Hepatocyte (in vitro differentiated cells): ENCODE measurements around the gene TULP4. TPM values are rescaled to one million over a fixed set of nuclear protein-coding genes. Genes with fewer than 3 reads are reported as not detected.
"Not testable (repeated sequence)": the region's sequence is repeated elsewhere in the genome, so short reads cannot be mapped to it uniquely, and the experiment has no call there.

ENCODE experiments used
- DNase-seq: peaks from one replicate; pipeline ENCODE4 v3.0.0-alpha.2; 2016; ENCODE audit warnings: low spot score
- H2AFZ ChIP-seq: fragments of 200-600 bp; sonication (generic); 2 replicates; pipeline ENCODE4 v1.6.0; 2016; ENCODE audit warnings: antibody characterized with exemption, mild to moderate bottlenecking
- H3K27ac ChIP-seq: fragments of 200-600 bp; sonication (generic); 2 replicates; pipeline ENCODE4 v1.5.1; 2016; ENCODE audit warnings: mild to moderate bottlenecking
- H3K27me3 ChIP-seq: fragments of 200-600 bp; sonication (generic); 2 replicates; pipeline ENCODE4 v1.6.1; 2016
- H3K36me3 ChIP-seq: fragments of 200-600 bp; sonication (generic); replicated peaks from 2 replicates; pipeline ENCODE4 v1.5.1; 2016; ENCODE audit warnings: low read depth; ENCODE audit not compliant: insufficient read depth
- H3K4me1 ChIP-seq: fragments of 200-600 bp; sonication (generic); 2 replicates; pipeline ENCODE4 v1.5.1; 2016; ENCODE audit warnings: mild to moderate bottlenecking, moderate library complexity; ENCODE audit not compliant: insufficient read depth
- H3K4me2 ChIP-seq: fragments of 200-600 bp; sonication (generic); 2 replicates; pipeline ENCODE4 v1.6.0; 2016
- H3K4me3 ChIP-seq: fragments of 200-600 bp; sonication (generic); 2 replicates; pipeline ENCODE4 v1.5.1; 2016; ENCODE audit warnings: mild to moderate bottlenecking
- H3K79me2 ChIP-seq: fragments of 200-600 bp; sonication (generic); 2 replicates; pipeline ENCODE4 v1.6.0; 2017; ENCODE audit warnings: mild to moderate bottlenecking
- H3K9me2 ChIP-seq: fragments of 200-600 bp; sonication (generic); replicated peaks from 2 replicates; pipeline ENCODE4 v1.6.0; 2017; ENCODE audit warnings: mild to moderate bottlenecking; ENCODE audit not compliant: insufficient read depth
- H3K9me3 ChIP-seq: fragments of 200-600 bp; sonication (generic); 2 replicates; pipeline ENCODE4 v1.5.1; 2016; ENCODE audit warnings: low read depth, mild to moderate bottlenecking
- H4K20me1 ChIP-seq: fragments of 200-600 bp; sonication (generic); 2 replicates; pipeline ENCODE4 v1.6.0; 2016; ENCODE audit warnings: mild to moderate bottlenecking; ENCODE audit not compliant: insufficient read depth, poor library complexity, severe bottlenecking
- EZH2 ChIP-seq: fragments of 200-600 bp; sonication (generic); IDR thresholded peaks from 2 replicates; pipeline ENCODE4 v1.6.1; 2016; ENCODE audit warnings: antibody characterized with exemption, mild to moderate bottlenecking, borderline replicate concordance
- EZH2phosphoT487 ChIP-seq: fragments of 200-600 bp; sonication (generic); IDR thresholded peaks from one replicate; pipeline ENCODE4 v1.6.1; 2018; ENCODE audit warnings: antibody characterized with exemption, mild to moderate bottlenecking, low read depth, moderate library complexity; ENCODE audit not compliant: unreplicated experiment, severe bottlenecking
- WGBS: methylation state at CpG from one replicate; pipeline ENCODE4 v1.1.6; 2016; ENCODE audit warnings: low lambda C conversion rate; ENCODE audit errors: missing lambda C conversion rate; 5-methylcytosine and 5-hydroxymethylcytosine counted together
- polyA plus RNA-seq: library from polyadenylated mRNA; unstranded; fragments of >200 nt; fragmentation: Nextera tagmentation; extraction: Ambion mirVana; gene quantifications from 2 replicates; pipeline ENCODE4 v1.2.1, GENCODE V29; 2016
- total RNA-seq: library from RNA; depleted of rRNA; stranded (reverse); fragments of >200 nt; gene quantifications from 2 replicates; pipeline ENCODE4 v1.2.3, GENCODE V29; 2014
- TF ChIP-seq, protein P1 (sequence below): fragments of 200-600 bp; sonication (generic); IDR thresholded peaks from 2 replicates; pipeline ENCODE4 v1.5.1; 2016; ENCODE audit warnings: antibody characterized with exemption, mild to moderate bottlenecking; ENCODE audit not compliant: poor library complexity

The TULP4 gene
- total and polyA plus RNA-seq, 2 experiments from 2014 or later, result 30.1 to 129 TPM

DNA sequence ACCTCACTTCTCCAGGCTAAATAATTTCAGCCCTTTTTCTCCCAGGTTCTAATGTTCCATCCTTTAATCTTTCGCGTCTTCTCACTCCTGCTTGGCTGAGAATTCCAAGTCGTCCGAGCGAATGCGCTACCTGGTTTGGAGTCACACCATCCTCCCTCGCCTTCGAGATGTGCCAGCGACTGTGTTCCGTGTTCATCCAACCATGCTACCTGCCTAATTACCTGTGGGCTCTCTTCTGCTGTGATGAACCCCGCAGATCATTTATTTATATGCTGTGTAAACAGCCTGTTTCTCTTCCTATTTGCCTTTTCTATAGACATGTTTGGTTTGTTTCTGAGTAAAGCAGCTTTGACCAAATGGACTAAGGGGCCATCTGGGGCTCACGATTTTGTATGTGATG, 164.1 kb downstream of the TULP4 start:
- Histone ChIP-seq H3K27ac (peak overlapping the region; percentile 18), H3K36me3 (no peaks in the 10 kb centered on the region), H3K4me3 (no peak overlapping the region), H3K79me2 (peaks cover 2% of the 10 kb centered on the region), H3K9me2 (no peaks in the 10 kb centered on the region), H3K4me1 (peaks cover 21% of the 10 kb centered on the region), H3K9me3 (no peaks in the 10 kb centered on the region), H4K20me1 (no peaks in the 10 kb centered on the region), H2AFZ (no peak overlapping the region), H3K27me3 (no peaks in the 10 kb centered on the region), H3K4me2 (no peak overlapping the region)
- 95% methylated on average over 12 of the region's 12 CpGs for WGBS
- TF ChIP-seq EZH2phosphoT487 (no peak), EZH2 (no peak)
- TF ChIP-seq, protein P1, sequence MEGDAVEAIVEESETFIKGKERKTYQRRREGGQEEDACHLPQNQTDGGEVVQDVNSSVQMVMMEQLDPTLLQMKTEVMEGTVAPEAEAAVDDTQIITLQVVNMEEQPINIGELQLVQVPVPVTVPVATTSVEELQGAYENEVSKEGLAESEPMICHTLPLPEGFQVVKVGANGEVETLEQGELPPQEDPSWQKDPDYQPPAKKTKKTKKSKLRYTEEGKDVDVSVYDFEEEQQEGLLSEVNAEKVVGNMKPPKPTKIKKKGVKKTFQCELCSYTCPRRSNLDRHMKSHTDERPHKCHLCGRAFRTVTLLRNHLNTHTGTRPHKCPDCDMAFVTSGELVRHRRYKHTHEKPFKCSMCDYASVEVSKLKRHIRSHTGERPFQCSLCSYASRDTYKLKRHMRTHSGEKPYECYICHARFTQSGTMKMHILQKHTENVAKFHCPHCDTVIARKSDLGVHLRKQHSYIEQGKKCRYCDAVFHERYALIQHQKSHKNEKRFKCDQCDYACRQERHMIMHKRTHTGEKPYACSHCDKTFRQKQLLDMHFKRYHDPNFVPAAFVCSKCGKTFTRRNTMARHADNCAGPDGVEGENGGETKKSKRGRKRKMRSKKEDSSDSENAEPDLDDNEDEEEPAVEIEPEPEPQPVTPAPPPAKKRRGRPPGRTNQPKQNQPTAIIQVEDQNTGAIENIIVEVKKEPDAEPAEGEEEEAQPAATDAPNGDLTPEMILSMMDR, result no peak
- DNase-seq, result no peak

DNA sequence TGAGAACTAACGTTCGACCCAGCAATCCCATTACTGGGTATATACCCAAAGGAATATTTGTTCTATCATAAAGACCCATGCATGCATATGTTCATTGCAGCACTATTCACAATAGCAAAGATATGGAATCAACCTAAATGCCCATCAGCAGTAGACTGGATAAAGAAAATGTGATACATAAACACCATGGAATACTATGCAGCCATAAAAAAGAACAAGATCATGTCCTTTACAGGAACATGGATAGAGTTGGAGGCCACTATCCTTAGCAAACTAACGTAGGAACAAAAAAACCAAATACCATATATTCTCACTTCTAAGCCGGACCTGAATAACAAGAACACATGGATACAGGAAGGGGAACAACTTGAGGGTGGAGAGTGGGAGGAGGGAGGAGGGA, 165.5 kb downstream of the TULP4 start:
- H3K27ac ChIP-seq, H3K4me2 ChIP-seq, H4K20me1 ChIP-seq, H3K9me2 ChIP-seq, DNase-seq, H3K36me3 ChIP-seq, H3K27me3 ChIP-seq, H3K4me3 ChIP-seq, H2AFZ ChIP-seq, H3K9me3 ChIP-seq, H3K79me2 ChIP-seq: not testable (repeated sequence)
- 96% methylated on average over 4 of the region's 4 CpGs for WGBS
- H3K4me1 ChIP-seq, result peaks cover 21% of the 10 kb centered on the region

DNA sequence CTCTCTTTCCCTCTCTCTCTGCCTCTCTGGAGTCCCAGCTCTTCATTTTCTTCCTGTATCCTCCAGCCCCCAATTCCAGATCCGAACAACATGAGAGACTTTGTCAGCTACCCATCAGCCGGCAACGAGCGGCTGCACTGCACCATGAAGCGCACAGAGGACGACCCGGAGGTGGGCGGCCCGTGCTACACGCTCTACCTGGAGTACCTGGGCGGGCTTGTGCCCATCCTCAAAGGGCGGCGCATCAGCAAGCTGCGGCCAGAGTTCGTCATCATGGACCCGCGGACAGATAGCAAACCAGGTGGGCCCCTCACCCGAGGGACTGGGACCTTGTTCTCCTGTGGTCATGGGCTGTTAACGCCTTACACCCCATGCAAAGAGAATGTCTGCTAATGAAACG, 168.7 kb downstream of the TULP4 start:
- Histone ChIP-seq H3K9me2 (no peaks in the 10 kb centered on the region), H3K4me2 (no peak overlapping the region), H3K9me3 (no peaks in the 10 kb centered on the region), H3K27me3 (no peaks in the 10 kb centered on the region), H3K79me2 (peaks cover 2% of the 10 kb centered on the region), H4K20me1 (no peaks in the 10 kb centered on the region), H3K36me3 (no peaks in the 10 kb centered on the region), H3K27ac (no peak overlapping the region), H3K4me1 (peaks cover 5% of the 10 kb centered on the region), H3K4me3 (no peak overlapping the region), H2AFZ (no peak overlapping the region)
- DNase-seq, result no peak
- WGBS, result 97% methylated on average over 20 of the region's 20 CpGs
- TF ChIP-seq EZH2phosphoT487 (no peak), EZH2 (no peak)
- TF ChIP-seq, protein P1, result no peak

DNA sequence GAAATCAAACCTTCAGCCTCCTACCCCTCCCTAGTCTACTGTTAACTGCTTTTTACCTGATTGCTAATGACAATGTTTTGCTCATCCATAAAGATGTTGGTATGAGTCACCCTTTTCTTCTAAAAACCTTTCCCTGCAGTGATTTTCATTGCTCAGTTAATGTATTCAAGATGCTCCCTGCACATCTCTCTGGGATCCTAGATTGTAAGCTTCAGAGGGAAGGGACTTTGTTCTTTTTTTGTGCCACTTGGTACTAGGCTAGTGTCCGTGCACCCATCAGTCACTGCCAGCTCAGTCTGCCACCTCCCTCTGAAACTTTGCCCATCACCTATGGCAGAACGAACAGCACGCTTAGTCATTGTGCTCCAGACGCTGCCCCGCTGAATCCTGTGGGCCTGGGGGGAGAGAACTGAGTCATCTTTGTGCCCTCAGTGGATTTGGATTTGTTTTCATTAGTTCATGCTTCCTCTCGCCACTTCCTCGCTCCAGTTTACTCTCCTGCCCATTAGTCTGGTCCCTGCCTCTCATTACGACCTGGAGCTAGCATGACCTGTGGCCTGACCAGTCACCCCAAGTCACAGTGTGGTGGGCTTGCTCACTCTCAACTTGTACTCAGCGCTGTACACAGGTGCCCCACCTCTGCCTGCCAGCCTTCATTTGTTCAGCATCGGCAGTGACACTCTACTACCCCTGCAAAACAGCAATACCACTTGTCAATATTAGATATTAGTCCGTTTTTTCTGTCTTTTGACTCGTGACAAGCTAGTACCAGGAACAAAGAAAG, 169.6 kb downstream of the TULP4 start:
- Histone ChIP-seq H3K27me3 (no peaks in the 10 kb centered on the region), H3K4me2 (no peak overlapping the region), H4K20me1 (no peaks in the 10 kb centered on the region), H3K9me3 (no peaks in the 10 kb centered on the region), H3K9me2 (no peaks in the 10 kb centered on the region), H2AFZ (no peak overlapping the region), H3K4me1 (no peaks in the 10 kb centered on the region), H3K36me3 (no peaks in the 10 kb centered on the region), H3K4me3 (no peak overlapping the region), H3K79me2 (peaks cover 2% of the 10 kb centered on the region), H3K27ac (no peak overlapping the region)
- 86% methylated on average over 12 of the region's 12 CpGs for WGBS
- no peak for DNase-seq
- TF ChIP-seq, protein P1, result no peak
- TF ChIP-seq EZH2, result no peak
- no peak for TF ChIP-seq EZH2phosphoT487
